T-helper 1 cell treated with Interleukin-12 subunit alpha and Interleukin-12 subunit beta and Interleukin-4 antibody, amounts not matched to agents 30 μg/mL and 1 μg/mL, for 36 hours (primary cell): ENCODE data around the gene TIMP4.

Source experiments
- H3K27ac Mint-ChIP-seq: one replicate; pipeline ENCODE4 v1.8.0; 2021; ENCODE audit warnings: mild to moderate bottlenecking, mixed read lengths
- H3K27me3 Mint-ChIP-seq: one replicate; pipeline ENCODE4 v1.8.0; 2021; ENCODE audit warnings: low read depth, mixed read lengths
- H3K36me3 Mint-ChIP-seq: one replicate; pipeline ENCODE4 v1.8.0; 2021; ENCODE audit warnings: low read depth, mixed read lengths
- H3K4me1 Mint-ChIP-seq: one replicate; pipeline ENCODE4 v1.8.0; 2021; ENCODE audit warnings: low read depth, mixed read lengths
- H3K4me3 Mint-ChIP-seq: one replicate; pipeline ENCODE4 v1.8.0; 2021; ENCODE audit warnings: mild to moderate bottlenecking, moderate library complexity, mixed read lengths
- H3K9me3 Mint-ChIP-seq: one replicate; pipeline ENCODE4 v1.8.0; 2021; ENCODE audit warnings: mixed read lengths

Gene TIMP4

GRCh38 chr3:12190221-12190807 is 31.6 kb upstream of the TIMP4 start:
- no peak overlapping the region for H3K27ac Mint-ChIP-seq
- H3K4me3 Mint-ChIP-seq, result no peak overlapping the region
- H3K9me3 Mint-ChIP-seq, result no peaks in the 10 kb centered on the region
- H3K36me3 Mint-ChIP-seq, result no peaks in the 10 kb centered on the region
- H3K4me1 Mint-ChIP-seq, result peaks cover 46% of the 10 kb centered on the region
- no peaks in the 10 kb centered on the region for H3K27me3 Mint-ChIP-seq

GRCh38 chr3:12188681-12189287 is 30.1 kb upstream of the TIMP4 start:
- H3K4me1 Mint-ChIP-seq, result peaks cover 31% of the 10 kb centered on the region
- no peak overlapping the region for H3K4me3 Mint-ChIP-seq
- no peaks in the 10 kb centered on the region for H3K27me3 Mint-ChIP-seq
- H3K36me3 Mint-ChIP-seq, result no peaks in the 10 kb centered on the region
- no peaks in the 10 kb centered on the region for H3K9me3 Mint-ChIP-seq
- no peak overlapping the region for H3K27ac Mint-ChIP-seq

- peak overlapping the region; percentile 85 for H3K27ac Mint-ChIP-seq
Measured at GRCh38 chr3:12188328-12188648, 29.6 kb upstream of the TIMP4 start.

GRCh38 chr3:12187448-12188327 is 29.0 kb upstream of the TIMP4 start:
- Mint-ChIP-seq H3K4me3 (peak overlapping the region; percentile 58), H3K36me3 (no peaks in the 10 kb centered on the region), H3K9me3 (no peaks in the 10 kb centered on the region), H3K27ac (peak overlapping the region; percentile 85), H3K4me1 (peaks cover 23% of the 10 kb centered on the region), H3K27me3 (no peaks in the 10 kb centered on the region)

More at GRCh38 chr3:12188328-12188648, 29.6 kb upstream of the TIMP4 start:
- H3K4me3 Mint-ChIP-seq, result no peak overlapping the region
- H3K9me3 Mint-ChIP-seq, result no peaks in the 10 kb centered on the region
- H3K27me3 Mint-ChIP-seq, result no peaks in the 10 kb centered on the region
- no peaks in the 10 kb centered on the region for H3K36me3 Mint-ChIP-seq
- peaks cover 28% of the 10 kb centered on the region for H3K4me1 Mint-ChIP-seq

- H3K36me3 Mint-ChIP-seq, result no peaks in the 10 kb centered on the region
Measured at GRCh38 chr3:12186515-12187286, 28.0 kb upstream of the TIMP4 start.

GRCh38 chr3:12186046-12186445 is 27.3 kb upstream of the TIMP4 start:
- Mint-ChIP-seq H3K4me3 (no peak overlapping the region), H3K27ac (no peak overlapping the region)

More at GRCh38 chr3:12186515-12187286, 28.0 kb upstream of the TIMP4 start:
- Mint-ChIP-seq H3K27ac (no peak overlapping the region), H3K4me1 (peaks cover 18% of the 10 kb centered on the region), H3K27me3 (no peaks in the 10 kb centered on the region), H3K4me3 (no peak overlapping the region), H3K9me3 (no peaks in the 10 kb centered on the region)

GRCh38 chr3:12185172-12185710 is 26.5 kb upstream of the TIMP4 start:
- no peak overlapping the region for H3K27ac Mint-ChIP-seq
- H3K36me3 Mint-ChIP-seq, result no peaks in the 10 kb centered on the region
- no peaks in the 10 kb centered on the region for H3K27me3 Mint-ChIP-seq
- no peak overlapping the region for H3K4me3 Mint-ChIP-seq
- no peaks in the 10 kb centered on the region for H3K9me3 Mint-ChIP-seq
- H3K4me1 Mint-ChIP-seq, result peaks cover 14% of the 10 kb centered on the region

More at GRCh38 chr3:12186046-12186445, 27.3 kb upstream of the TIMP4 start:
- H3K27me3 Mint-ChIP-seq, result no peaks in the 10 kb centered on the region
- H3K36me3 Mint-ChIP-seq, result no peaks in the 10 kb centered on the region
- H3K9me3 Mint-ChIP-seq, result no peaks in the 10 kb centered on the region
- peaks cover 18% of the 10 kb centered on the region for H3K4me1 Mint-ChIP-seq

- Mint-ChIP-seq H3K4me3 (no peak overlapping the region), H3K36me3 (no peaks in the 10 kb centered on the region), H3K27ac (no peak overlapping the region), H3K9me3 (no peaks in the 10 kb centered on the region), H3K4me1 (peaks cover 12% of the 10 kb centered on the region), H3K27me3 (no peaks in the 10 kb centered on the region)
Measured at GRCh38 chr3:12184541-12184940, 25.8 kb upstream of the TIMP4 start.

GRCh38 chr3:12182687-12183441 is 24.2 kb upstream of the TIMP4 start:
- no peaks in the 10 kb centered on the region for H3K27me3 Mint-ChIP-seq
- peaks cover 13% of the 10 kb centered on the region for H3K4me1 Mint-ChIP-seq
- H3K4me3 Mint-ChIP-seq, result no peak overlapping the region
- H3K36me3 Mint-ChIP-seq, result no peaks in the 10 kb centered on the region
- no peak overlapping the region for H3K27ac Mint-ChIP-seq
- no peaks in the 10 kb centered on the region for H3K9me3 Mint-ChIP-seq

GRCh38 chr3:12181806-12182205 is 23.1 kb upstream of the TIMP4 start:
- Mint-ChIP-seq H3K4me3 (no peak overlapping the region), H3K27me3 (no peaks in the 10 kb centered on the region), H3K27ac (no peak overlapping the region), H3K9me3 (no peaks in the 10 kb centered on the region), H3K36me3 (no peaks in the 10 kb centered on the region), H3K4me1 (peaks cover 4% of the 10 kb centered on the region)

GRCh38 chr3:12181301-12181700 is 22.6 kb upstream of the TIMP4 start:
- H3K27ac Mint-ChIP-seq, result no peak overlapping the region
- peaks cover 3% of the 10 kb centered on the region for H3K4me1 Mint-ChIP-seq
- no peaks in the 10 kb centered on the region for H3K27me3 Mint-ChIP-seq
- no peaks in the 10 kb centered on the region for H3K36me3 Mint-ChIP-seq
- no peak overlapping the region for H3K4me3 Mint-ChIP-seq
- H3K9me3 Mint-ChIP-seq, result no peaks in the 10 kb centered on the region

GRCh38 chr3:12180631-12181030 is 21.9 kb upstream of the TIMP4 start:
- Mint-ChIP-seq H3K27me3 (no peaks in the 10 kb centered on the region), H3K27ac (no peak overlapping the region), H3K4me3 (no peak overlapping the region), H3K4me1 (peaks cover 3% of the 10 kb centered on the region), H3K9me3 (no peaks in the 10 kb centered on the region), H3K36me3 (no peaks in the 10 kb centered on the region)

- no peaks in the 10 kb centered on the region for H3K9me3 Mint-ChIP-seq
- H3K27ac Mint-ChIP-seq, result peak overlapping the region; percentile 53
- peaks cover 3% of the 10 kb centered on the region for H3K4me1 Mint-ChIP-seq
- no peaks in the 10 kb centered on the region for H3K27me3 Mint-ChIP-seq
- H3K4me3 Mint-ChIP-seq, result no peak overlapping the region
- no peaks in the 10 kb centered on the region for H3K36me3 Mint-ChIP-seq
Measured at GRCh38 chr3:12180218-12180617, 21.5 kb upstream of the TIMP4 start.

- Mint-ChIP-seq H3K4me3 (no peak overlapping the region), H3K9me3 (no peaks in the 10 kb centered on the region), H3K27me3 (no peaks in the 10 kb centered on the region), H3K4me1 (peaks cover 3% of the 10 kb centered on the region), H3K27ac (no peak overlapping the region), H3K36me3 (peaks cover 1% of the 10 kb centered on the region)
Measured at GRCh38 chr3:12179441-12179840, 20.7 kb upstream of the TIMP4 start.
